Chondrocyte (in vitro differentiated cells): ENCODE measurements around the gene RC3H2. TPM values are rescaled to one million over a fixed set of nuclear protein-coding genes. Genes with fewer than 3 reads are reported as not detected.

Experiments used
- DNase-seq: peaks from one replicate; pipeline ENCODE4 v3.0.0; 2021; ENCODE audit warnings: mixed read lengths, low spot score
- H3K27ac Mint-ChIP-seq: one replicate; pipeline ENCODE4 v1.8.0; 2021; ENCODE audit warnings: mild to moderate bottlenecking, moderate library complexity, mixed read lengths; ENCODE audit not compliant: unreplicated experiment
- H3K27me3 Mint-ChIP-seq: 2 replicates; pipeline ENCODE4 v1.8.0; 2021; ENCODE audit warnings: low read depth, mixed read lengths
- H3K36me3 Mint-ChIP-seq: 2 replicates; pipeline ENCODE4 v1.8.0; 2021; ENCODE audit warnings: low read depth, mixed read lengths
- H3K4me1 Mint-ChIP-seq: 2 replicates; pipeline ENCODE4 v1.8.0; 2021; ENCODE audit warnings: low read depth, mild to moderate bottlenecking, mixed read lengths
- H3K4me3 Mint-ChIP-seq: one replicate; pipeline ENCODE4 v1.8.0; 2021; ENCODE audit warnings: mild to moderate bottlenecking, moderate library complexity, mixed read lengths; ENCODE audit not compliant: unreplicated experiment
- H3K9me3 Mint-ChIP-seq: 2 replicates; pipeline ENCODE4 v1.8.0; 2021; ENCODE audit warnings: low read depth, mixed read lengths
- long read RNA-seq: library from polyadenylated mRNA; stranded (forward); transcript quantifications from one replicate; pipeline ENCODE4 v2.0.0, GENCODE V29; 2021
- total RNA-seq: library from RNA; stranded (reverse); gene quantifications from 3 replicates; pipeline ENCODE4 v1.2.1, GENCODE V29; 2021
- TF ChIP-seq, protein P1 (sequence below): fragments of 200-600 bp; sonication (generic); IDR thresholded peaks from 2 replicates; pipeline ENCODE4 v1.5.0; 2021; ENCODE audit warnings: antibody characterized with exemption, mild to moderate bottlenecking, moderate library complexity

Gene RC3H2
- 74.4 to 87.2 TPM (median 74.6 TPM) in 3 replicates for total RNA-seq
- long read RNA-seq, transcript RC3H2-202 (21 exons, 3,991 nt), result major isoform, 10 of 39 reads
- long read RNA-seq, partial matches to known transcripts, result 3 of 39 reads
- long read RNA-seq, other reads (novel, unspliced or antisense), result 23 of 39 reads

DNA sequence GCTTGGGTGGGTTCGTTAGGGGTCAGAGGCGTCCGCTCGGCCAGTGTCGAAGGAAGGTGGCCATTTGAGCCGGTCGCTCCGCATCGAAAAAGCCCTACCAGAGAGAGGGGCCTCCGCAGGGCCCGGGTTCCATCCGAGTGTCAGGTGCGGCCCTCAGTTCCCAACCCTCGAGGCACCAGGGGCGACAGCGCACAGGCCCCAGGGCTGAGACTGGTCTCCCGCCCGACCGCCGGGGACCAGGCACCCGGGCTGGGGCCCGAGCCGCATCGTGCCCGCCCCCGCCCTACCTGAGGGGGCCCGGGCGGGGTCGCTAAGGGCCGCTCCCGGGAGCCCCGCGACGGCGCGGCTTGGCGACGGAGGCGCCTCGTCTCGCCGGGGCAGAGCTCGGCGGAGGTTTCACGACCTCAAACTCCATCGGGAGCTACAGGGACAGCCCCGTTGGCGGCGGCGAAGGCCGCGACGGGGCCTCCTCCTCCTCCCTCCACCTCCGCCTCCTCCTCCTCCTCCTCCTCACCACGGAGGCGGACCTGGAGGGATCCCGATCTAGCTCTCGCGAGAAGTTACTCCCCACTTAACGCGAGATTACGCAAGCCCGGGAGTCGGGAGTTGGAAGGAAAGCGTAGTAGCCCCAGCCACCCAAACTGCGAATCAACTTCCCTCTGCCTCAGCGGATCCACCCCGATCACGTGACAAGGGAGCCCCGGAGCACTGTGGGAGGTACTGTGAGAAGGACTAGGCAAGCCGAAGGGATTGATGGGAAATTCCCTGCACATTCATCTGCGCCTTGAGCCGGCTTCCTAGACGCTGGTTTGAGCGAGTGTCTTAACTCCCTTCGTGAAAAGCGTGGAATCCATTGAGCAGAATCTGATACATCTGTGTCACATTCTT lies at the start of gene RC3H2:
RC3H2 (minus strand) TSS at position 537 of the 888 bp plus-strand sequence. CDS start 7,850 bp downstream, outside the sequence.
- Mint-ChIP-seq H3K36me3 (peaks cover 3% of the 10 kb centered on the region), H3K4me3 (peak within 1 kb of the TSS; percentile 88), H3K27ac (peak within 1 kb of the TSS; percentile 96), H3K27me3 (no peaks in the 10 kb centered on the region), H3K4me1 (peaks cover 37% of the 10 kb centered on the region), H3K9me3 (no peaks in the 10 kb centered on the region)
- DNase-seq, result peak; percentile 99
- TF ChIP-seq, protein P1, sequence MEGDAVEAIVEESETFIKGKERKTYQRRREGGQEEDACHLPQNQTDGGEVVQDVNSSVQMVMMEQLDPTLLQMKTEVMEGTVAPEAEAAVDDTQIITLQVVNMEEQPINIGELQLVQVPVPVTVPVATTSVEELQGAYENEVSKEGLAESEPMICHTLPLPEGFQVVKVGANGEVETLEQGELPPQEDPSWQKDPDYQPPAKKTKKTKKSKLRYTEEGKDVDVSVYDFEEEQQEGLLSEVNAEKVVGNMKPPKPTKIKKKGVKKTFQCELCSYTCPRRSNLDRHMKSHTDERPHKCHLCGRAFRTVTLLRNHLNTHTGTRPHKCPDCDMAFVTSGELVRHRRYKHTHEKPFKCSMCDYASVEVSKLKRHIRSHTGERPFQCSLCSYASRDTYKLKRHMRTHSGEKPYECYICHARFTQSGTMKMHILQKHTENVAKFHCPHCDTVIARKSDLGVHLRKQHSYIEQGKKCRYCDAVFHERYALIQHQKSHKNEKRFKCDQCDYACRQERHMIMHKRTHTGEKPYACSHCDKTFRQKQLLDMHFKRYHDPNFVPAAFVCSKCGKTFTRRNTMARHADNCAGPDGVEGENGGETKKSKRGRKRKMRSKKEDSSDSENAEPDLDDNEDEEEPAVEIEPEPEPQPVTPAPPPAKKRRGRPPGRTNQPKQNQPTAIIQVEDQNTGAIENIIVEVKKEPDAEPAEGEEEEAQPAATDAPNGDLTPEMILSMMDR, result peak; percentile 25

- TF ChIP-seq, protein P1, result no peak
Observed at GRCh38 chr9:122954253-122954691, 49.1 kb upstream of the RC3H2 start.

GRCh38 chr9:122951056-122951455 lies 45.9 kb upstream of the RC3H2 start:
- TF ChIP-seq, protein P1, result no peak
- peaks cover 66% of the 10 kb centered on the region for H3K4me1 Mint-ChIP-seq
- no peaks in the 10 kb centered on the region for H3K36me3 Mint-ChIP-seq
- no peak for DNase-seq
- no peaks in the 10 kb centered on the region for H3K27me3 Mint-ChIP-seq
- no peaks in the 10 kb centered on the region for H3K9me3 Mint-ChIP-seq
- no peak overlapping the region for H3K27ac Mint-ChIP-seq
- H3K4me3 Mint-ChIP-seq, result no peak overlapping the region

More at GRCh38 chr9:122954253-122954691, 49.1 kb upstream of the RC3H2 start:
- peaks cover 4% of the 10 kb centered on the region for H3K36me3 Mint-ChIP-seq
- DNase-seq, result no peak
- H3K27me3 Mint-ChIP-seq, result no peaks in the 10 kb centered on the region
- no peaks in the 10 kb centered on the region for H3K9me3 Mint-ChIP-seq
- peaks cover 54% of the 10 kb centered on the region for H3K4me1 Mint-ChIP-seq
- H3K27ac Mint-ChIP-seq, result peak overlapping the region; percentile 77
- H3K4me3 Mint-ChIP-seq, result no peak overlapping the region

DNA sequence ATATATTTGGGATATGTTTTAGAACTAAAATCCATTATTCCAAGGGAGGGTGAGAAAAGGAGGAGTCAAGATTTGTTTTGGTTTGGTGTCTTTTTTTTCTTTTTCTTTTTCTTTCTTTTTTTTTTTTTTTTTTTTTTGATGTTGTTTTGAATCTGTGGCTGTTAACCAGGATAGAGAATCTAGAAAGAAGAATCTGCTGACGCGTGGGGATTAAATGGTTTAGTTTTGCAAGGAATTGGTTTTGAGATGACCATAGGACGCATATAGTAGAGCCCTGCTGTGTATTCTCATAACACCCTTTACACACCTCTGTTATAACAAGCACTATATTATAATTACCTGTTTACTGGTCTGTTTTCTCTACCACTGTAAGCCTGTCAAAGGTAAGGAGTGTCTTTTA lies 45.1 kb upstream of the RC3H2 start:
- H3K4me1 Mint-ChIP-seq, result peaks cover 66% of the 10 kb centered on the region

DNA sequence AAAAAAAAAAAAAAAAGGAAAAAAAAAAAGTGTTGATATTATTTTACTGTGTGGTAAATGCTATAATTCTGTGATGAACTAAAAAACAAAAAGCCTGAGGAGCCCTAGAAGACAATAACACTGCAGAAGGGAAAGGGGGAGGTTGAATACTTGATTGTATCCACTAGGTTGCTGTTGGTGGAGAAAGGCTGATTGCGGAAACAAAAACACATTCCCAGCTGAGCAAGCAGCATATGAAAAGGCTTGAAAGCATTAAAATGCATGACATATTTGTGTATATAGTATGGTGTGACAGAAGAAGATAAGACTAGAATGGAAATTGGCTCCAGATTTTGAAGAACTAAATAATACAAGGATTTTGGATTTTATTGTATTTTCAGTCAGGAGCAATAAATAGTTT lies 44.5 kb upstream of the RC3H2 start:
- H3K36me3 Mint-ChIP-seq, result no peaks in the 10 kb centered on the region
- H3K27ac Mint-ChIP-seq, result peak overlapping the region; percentile 59
- H3K4me3 Mint-ChIP-seq, result no peak overlapping the region

More for the DNA sequence above, 45.1 kb upstream of the RC3H2 start:
- H3K9me3 Mint-ChIP-seq, result no peaks in the 10 kb centered on the region
- no peaks in the 10 kb centered on the region for H3K36me3 Mint-ChIP-seq
- no peak overlapping the region for H3K27ac Mint-ChIP-seq
- no peak overlapping the region for H3K4me3 Mint-ChIP-seq
- H3K27me3 Mint-ChIP-seq, result no peaks in the 10 kb centered on the region
- no peak for DNase-seq
- TF ChIP-seq, protein P1, result no peak

More for the DNA sequence above, 44.5 kb upstream of the RC3H2 start:
- Mint-ChIP-seq H3K9me3 (no peaks in the 10 kb centered on the region), H3K4me1 (peaks cover 66% of the 10 kb centered on the region), H3K27me3 (no peaks in the 10 kb centered on the region)
- DNase-seq, result no peak
- TF ChIP-seq, protein P1, result no peak
